AG08396 (cell line): ENCODE results near the gene ARHGAP15.
"Not testable (repeated sequence)": the region's sequence is repeated elsewhere in the genome, so short reads cannot be mapped to it uniquely, and the experiment has no call there.

ENCODE experiments used
- DNase-seq: peaks from one replicate; pipeline ENCODE4 v3.0.0; 2012; ENCODE audit warnings: low spot score, mixed read lengths

Gene ARHGAP15

DNA sequence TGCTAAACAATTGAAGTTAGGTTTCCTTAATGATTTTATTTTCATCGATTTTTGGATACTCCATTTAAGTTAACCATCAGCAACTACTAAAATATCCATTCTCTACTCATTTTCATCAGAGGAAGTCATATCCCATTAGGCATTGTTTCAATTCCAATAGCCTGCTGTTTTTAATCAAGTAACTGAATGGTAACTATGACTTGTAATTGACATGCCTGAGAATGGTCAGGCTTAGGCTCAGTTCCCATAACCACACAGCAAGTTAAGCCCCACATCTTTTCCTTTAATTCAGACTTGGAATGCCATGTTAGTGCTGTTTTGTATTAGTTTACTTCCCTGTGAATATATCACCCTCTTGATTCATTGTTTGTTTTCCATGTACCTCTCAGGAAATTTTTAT, 398.8 kb downstream of the ARHGAP15 start:
- DNase-seq = no peak

GRCh38 chr2:143529118-143529720, 400.0 kb downstream of the ARHGAP15 start:
- DNase-seq = no peak

DNA sequence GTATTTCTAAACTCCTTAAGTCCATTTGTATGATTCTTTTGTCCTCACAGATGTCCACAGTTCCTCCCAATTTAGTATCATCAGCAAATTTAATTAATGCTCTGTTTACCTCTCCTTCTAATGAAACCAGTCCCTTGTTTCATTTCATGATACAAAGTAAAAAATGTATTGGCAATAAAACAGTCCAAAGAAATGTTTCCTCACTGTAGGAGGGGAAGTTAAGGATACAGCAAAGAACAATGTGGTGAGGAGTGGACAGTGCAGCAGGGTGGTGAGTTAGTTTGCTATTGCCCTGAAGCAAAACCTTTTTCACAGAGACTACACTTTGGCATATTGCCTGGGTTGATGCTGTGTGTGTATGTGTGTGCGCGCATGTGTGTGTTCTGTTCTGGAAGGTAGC, 401.5 kb downstream of the ARHGAP15 start:
- no peak for DNase-seq

DNA sequence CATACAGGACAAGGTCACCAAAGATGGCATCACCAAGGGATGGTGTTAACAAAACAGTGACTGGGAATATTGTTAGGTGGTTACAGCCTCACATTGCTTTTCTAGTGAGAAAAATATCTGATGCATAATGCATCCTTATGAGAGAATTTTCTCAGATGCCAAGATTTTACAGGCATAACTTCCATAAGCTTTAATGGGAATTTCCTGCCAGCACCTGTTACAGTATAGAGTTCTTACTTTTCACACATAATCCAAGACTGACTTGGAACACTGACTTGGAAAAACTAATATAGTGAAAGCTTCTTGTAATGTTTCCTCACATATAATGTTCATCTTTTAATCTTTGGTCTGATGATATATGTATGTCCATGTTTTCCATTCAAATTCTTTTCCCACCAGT, 402.8 kb downstream of the ARHGAP15 start:
- DNase-seq = no peak

DNA sequence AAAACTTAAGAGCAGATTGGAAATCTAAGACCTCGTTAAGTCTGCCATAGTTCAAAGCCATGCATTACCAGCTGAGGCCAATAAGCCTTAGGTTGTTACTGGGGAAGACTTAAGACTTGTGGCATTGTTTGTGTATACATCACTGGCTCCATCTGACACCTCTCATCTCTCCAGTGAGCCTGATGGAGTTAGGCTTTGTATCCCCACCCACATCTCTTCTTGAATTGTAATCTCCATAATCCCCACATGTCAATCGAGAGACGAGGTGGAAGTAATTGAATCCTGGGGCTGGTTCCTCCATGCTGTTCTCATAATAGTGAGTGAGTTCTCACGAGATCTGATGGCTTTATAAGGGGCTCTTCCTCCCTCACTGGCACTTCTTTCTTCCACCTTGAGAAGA, 404.6 kb downstream of the ARHGAP15 start:
- DNase-seq = no peak

GRCh38 chr2:143535802-143536201, 406.6 kb downstream of the ARHGAP15 start:
- DNase-seq = no peak

DNA sequence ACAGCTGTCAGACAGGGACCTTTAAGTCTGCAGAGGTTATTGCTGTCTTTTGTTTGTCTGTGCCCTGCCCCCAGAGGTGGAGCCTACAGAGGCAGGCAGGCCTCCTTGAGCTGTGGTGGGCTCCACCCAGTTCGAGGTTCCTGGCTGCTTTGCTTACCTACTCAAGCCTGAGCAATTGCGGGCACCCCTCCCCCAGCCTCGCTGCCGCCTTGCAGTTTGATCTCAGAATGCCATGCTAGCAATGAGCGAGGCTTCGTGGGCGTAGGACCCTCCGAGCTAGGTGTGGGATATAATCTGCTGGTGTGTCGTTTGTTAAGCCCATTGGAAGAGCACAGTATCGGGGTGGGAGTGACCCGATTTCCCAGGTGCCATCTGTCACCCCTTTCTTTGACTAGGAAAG, 412.7 kb downstream of the ARHGAP15 start:
- not testable (repeated sequence) for DNase-seq

DNA sequence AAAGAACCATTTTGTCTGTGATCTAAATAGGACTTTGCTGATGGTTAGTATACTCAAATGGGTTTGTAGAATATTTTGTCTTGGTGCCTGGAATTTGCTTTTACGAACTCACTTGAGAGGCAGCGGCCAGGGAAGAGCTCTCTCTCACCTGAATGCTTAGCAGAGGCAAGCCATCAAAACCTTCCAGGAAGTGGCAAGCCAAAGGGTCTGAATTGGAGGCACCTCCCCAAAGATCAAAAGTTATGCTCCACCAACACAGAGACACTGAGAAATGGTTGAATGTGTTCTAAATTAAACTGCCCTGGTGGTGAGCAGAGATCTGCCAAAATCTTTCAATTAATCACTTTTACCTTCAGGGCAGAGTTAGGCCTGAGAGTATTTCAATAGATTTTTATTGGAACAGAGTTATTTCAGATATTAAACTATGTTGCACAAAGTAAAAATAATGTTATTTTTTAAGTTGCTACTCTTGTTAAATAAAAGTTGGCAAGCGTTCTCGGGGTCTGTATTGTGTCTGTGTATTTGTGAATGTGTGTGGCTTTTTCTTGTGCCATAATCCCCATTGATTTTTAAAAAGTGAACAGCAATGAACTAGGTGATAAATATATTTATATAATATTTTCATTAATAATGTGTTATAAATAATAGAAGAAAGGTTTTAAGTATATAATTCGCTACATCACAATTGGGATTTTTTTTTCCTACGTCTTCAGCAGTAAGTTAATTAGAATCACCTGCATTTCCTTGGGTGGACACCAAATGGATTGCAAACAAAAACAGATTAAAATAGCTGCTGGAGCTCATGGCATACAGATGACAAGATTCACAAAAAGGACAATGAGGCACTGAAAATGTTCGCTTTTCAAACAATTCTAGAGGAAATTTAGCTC, 416.1 kb downstream of the ARHGAP15 start:
- no peak for DNase-seq

DNA sequence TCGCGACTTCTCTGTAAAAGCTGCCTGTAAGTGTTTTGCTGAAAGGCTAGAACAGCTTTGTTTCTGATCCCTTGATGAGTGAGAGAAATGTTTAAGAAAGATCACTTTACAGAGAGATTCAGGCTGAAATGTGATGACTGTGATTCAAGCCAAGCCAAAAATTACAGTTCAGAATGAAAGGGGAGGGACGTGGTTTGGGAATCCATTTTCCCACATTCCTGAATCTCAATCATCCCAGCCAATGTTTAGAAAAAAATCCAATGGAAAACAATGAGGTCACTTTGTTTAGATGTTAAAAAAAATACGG, 416.7 kb downstream of the ARHGAP15 start:
- peak; percentile 32 for DNase-seq

GRCh38 chr2:143548032-143548431, 418.8 kb downstream of the ARHGAP15 start:
- no peak for DNase-seq

- DNase-seq = no peak
These were observed 421.3 kb downstream of the ARHGAP15 start for GRCh38 chr2:143550500-143550899.

GRCh38 chr2:143551971-143552650, 422.9 kb downstream of the ARHGAP15 start:
- DNase-seq = no peak

- DNase-seq = no peak
These were observed 424.0 kb downstream of the ARHGAP15 start for GRCh38 chr2:143553261-143553660.

- no peak for DNase-seq
These were observed 429.4 kb downstream of the ARHGAP15 start for GRCh38 chr2:143558665-143559064.

DNA sequence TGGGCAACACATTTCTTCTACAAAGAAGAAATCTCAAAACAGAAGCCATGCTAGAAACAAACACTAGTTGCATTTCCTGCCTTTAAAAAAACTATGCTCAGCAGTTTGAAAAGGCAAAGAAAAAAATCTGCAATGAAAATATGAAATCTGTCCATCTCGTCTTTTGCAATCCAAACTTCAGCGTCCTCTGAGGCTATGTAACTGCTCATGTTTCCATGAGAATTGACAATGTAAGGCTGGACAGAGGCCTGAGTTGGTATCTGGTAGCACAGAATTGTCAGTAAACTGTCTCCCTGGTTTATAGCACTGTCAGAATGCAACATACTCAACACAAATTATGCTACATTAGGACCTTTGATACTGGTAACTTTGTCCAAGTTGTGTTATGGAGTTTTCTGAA, 429.9 kb downstream of the ARHGAP15 start:
- no peak for DNase-seq

GRCh38 chr2:143560724-143561123, 431.5 kb downstream of the ARHGAP15 start:
- DNase-seq = no peak

DNA sequence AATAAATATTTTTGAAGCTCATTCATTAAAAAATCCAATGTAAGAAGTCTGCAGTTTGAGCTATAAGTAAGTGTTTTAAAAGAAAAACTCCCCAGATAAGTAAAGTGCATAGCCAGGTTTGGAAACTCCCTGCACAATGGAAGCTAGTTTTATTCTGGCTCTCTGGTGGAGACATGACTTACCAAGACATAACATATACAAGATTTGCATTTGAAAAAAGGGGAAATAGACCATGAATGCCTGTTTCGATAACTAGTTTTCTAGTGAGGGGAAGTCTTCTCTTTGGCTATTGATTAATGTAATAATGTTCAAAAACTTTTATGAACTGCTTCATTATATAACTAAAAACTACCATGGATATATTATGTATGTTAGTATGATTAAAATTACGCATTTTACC, 435.2 kb downstream of the ARHGAP15 start:
- no peak for DNase-seq

- DNase-seq = no peak
These were observed 442.5 kb downstream of the ARHGAP15 start for GRCh38 chr2:143571747-143572146.

GRCh38 chr2:143572421-143572820, 443.2 kb downstream of the ARHGAP15 start:
- DNase-seq = no peak

GRCh38 chr2:143574069-143574468, 444.9 kb downstream of the ARHGAP15 start:
- no peak for DNase-seq

- no peak for DNase-seq
These were observed 446.1 kb downstream of the ARHGAP15 start for GRCh38 chr2:143575340-143575739.

DNA sequence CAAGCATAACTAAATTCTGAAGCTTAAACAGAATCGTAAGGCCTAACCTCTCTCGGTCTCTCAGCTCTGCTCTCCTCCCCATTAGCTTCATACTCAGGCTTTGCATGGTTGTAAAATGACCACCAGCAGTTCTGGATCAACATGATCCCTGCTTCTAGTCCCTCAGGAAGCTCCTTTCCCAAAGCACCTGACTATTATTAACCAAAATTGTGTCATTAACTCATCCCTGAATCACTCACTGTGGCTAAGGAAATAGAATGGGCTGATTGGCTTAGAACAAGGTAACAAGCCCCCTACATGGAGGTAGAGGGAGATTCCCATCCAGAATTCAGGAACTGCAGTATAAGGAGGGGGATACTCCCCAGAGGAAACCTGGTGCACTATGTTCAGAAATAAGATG, 448.3 kb downstream of the ARHGAP15 start:
- no peak for DNase-seq

- DNase-seq = no peak
These were observed 450.2 kb downstream of the ARHGAP15 start for GRCh38 chr2:143579456-143579855.
